ENCODE measurements around the gene INPP5E.

Gene INPP5E

GRCh38 chr9:136472640-136473353 lies 33.2 kb upstream of the INPP5E start:
- DNase-seq (ENCODE audit: low spot score) (no peak), FAIRE-seq (no peak)

- FAIRE-seq = no peak
These were observed 32.3 kb upstream of the INPP5E start for GRCh38 chr9:136471802-136472487.

GRCh38 chr9:136470792-136471469 lies 31.3 kb upstream of the INPP5E start:
- FAIRE-seq (no peak), DNase-seq (ENCODE audit: low spot score) (no peak)

More at GRCh38 chr9:136471802-136472487, 32.3 kb upstream of the INPP5E start:
- no peak for DNase-seq (ENCODE audit: low spot score)

GRCh38 chr9:136470356-136470755 lies 30.7 kb upstream of the INPP5E start:
- FAIRE-seq (no peak), DNase-seq (ENCODE audit: low spot score) (no peak)

GRCh38 chr9:136467766-136468165 lies 28.1 kb upstream of the INPP5E start:
- no peak for FAIRE-seq
- DNase-seq (ENCODE audit: low spot score) = no peak

- DNase-seq (ENCODE audit: low spot score) (no peak), FAIRE-seq (no peak)
These were observed 26.5 kb upstream of the INPP5E start for GRCh38 chr9:136466155-136466541.

- FAIRE-seq = no peak
These were observed 26.0 kb upstream of the INPP5E start for GRCh38 chr9:136465500-136466154.

GRCh38 chr9:136464241-136464640 lies 24.6 kb upstream of the INPP5E start:
- no peak for FAIRE-seq
- no peak for DNase-seq (ENCODE audit: low spot score)

More at GRCh38 chr9:136465500-136466154, 26.0 kb upstream of the INPP5E start:
- DNase-seq (ENCODE audit: low spot score) = no peak

GRCh38 chr9:136463578-136463977 lies 23.9 kb upstream of the INPP5E start:
- DNase-seq (ENCODE audit: low spot score) (no peak), FAIRE-seq (no peak)

GRCh38 chr9:136462664-136463063 lies 23.0 kb upstream of the INPP5E start:
- DNase-seq (ENCODE audit: low spot score) (no peak), FAIRE-seq (no peak)

- FAIRE-seq = no peak
- DNase-seq (ENCODE audit: low spot score) = no peak
These were observed 21.2 kb upstream of the INPP5E start for GRCh38 chr9:136460772-136461325.

- DNase-seq (ENCODE audit: low spot score) = no peak
- FAIRE-seq = no peak
These were observed 19.8 kb upstream of the INPP5E start for GRCh38 chr9:136459425-136459824.

- no peak for FAIRE-seq
- no peak for DNase-seq (ENCODE audit: low spot score)
These were observed 17.7 kb upstream of the INPP5E start for GRCh38 chr9:136457326-136457725.

GRCh38 chr9:136456258-136456657 lies 16.6 kb upstream of the INPP5E start:
- FAIRE-seq (no peak), DNase-seq (ENCODE audit: low spot score) (no peak)

- FAIRE-seq (no peak), DNase-seq (ENCODE audit: low spot score) (no peak)
These were observed 15.7 kb upstream of the INPP5E start for GRCh38 chr9:136455043-136456002.

- FAIRE-seq (no peak), DNase-seq (ENCODE audit: low spot score) (no peak)
These were observed 14.6 kb upstream of the INPP5E start for GRCh38 chr9:136454026-136454796.

GRCh38 chr9:136453326-136453725 lies 13.7 kb upstream of the INPP5E start:
- FAIRE-seq (no peak), DNase-seq (ENCODE audit: low spot score) (no peak)

GRCh38 chr9:136451221-136451877 lies 11.7 kb upstream of the INPP5E start:
- DNase-seq (ENCODE audit: low spot score) (no peak), FAIRE-seq (no peak)

GRCh38 chr9:136448655-136449054 lies 9.0 kb upstream of the INPP5E start:
- DNase-seq (ENCODE audit: low spot score) (no peak), FAIRE-seq (no peak)

All from RCC 7860 (cell line).